HG03196 (cell line): ENCODE results near the gene IFNGR1.

Experiments used
- ATAC-seq: cut with Tn5 transposase; IDR thresholded peaks from one replicate; pipeline ENCODE4 v1.9.1; 2021; ENCODE audit not compliant: unreplicated experiment

Gene IFNGR1

GRCh38 chr6:137177611-137178010, 41.6 kb downstream of the IFNGR1 start:
- ATAC-seq, result no peak

GRCh38 chr6:137176729-137177128, 42.5 kb downstream of the IFNGR1 start:
- no peak for ATAC-seq

- ATAC-seq, result no peak
Measured at GRCh38 chr6:137175868-137176245, 43.3 kb downstream of the IFNGR1 start.

GRCh38 chr6:137175157-137175867, 43.9 kb downstream of the IFNGR1 start:
- no peak for ATAC-seq

- no peak for ATAC-seq
Measured at GRCh38 chr6:137173501-137173900, 45.7 kb downstream of the IFNGR1 start, which contains the start of gene IL22RA2. IL22RA2 (minus strand) TSS chr6:137173644; CDS start chr6:137161749, 11,895 bp downstream.

GRCh38 chr6:137172734-137173431, 46.3 kb downstream of the IFNGR1 start:
- ATAC-seq, result no peak

- no peak for ATAC-seq
Measured at GRCh38 chr6:137171824-137172733, 47.1 kb downstream of the IFNGR1 start.

- no peak for ATAC-seq
Measured at GRCh38 chr6:137171053-137171374, 48.2 kb downstream of the IFNGR1 start.

GRCh38 chr6:137170266-137171052, 48.7 kb downstream of the IFNGR1 start:
- no peak for ATAC-seq

- no peak for ATAC-seq
Measured at GRCh38 chr6:137167702-137168377, 51.3 kb downstream of the IFNGR1 start.

GRCh38 chr6:137166247-137167098, 52.7 kb downstream of the IFNGR1 start:
- no peak for ATAC-seq

- ATAC-seq, result peak; percentile 64
Measured at GRCh38 chr6:137165375-137166246, 53.6 kb downstream of the IFNGR1 start.

GRCh38 chr6:137163732-137164318, 55.4 kb downstream of the IFNGR1 start:
- ATAC-seq, result no peak

- no peak for ATAC-seq
Measured at GRCh38 chr6:137162692-137163306, 56.4 kb downstream of the IFNGR1 start.

- no peak for ATAC-seq
Measured at GRCh38 chr6:137161949-137162348, 57.2 kb downstream of the IFNGR1 start.

GRCh38 chr6:137160763-137161162, 58.4 kb downstream of the IFNGR1 start:
- ATAC-seq, result no peak

GRCh38 chr6:137159912-137160311, 59.3 kb downstream of the IFNGR1 start:
- ATAC-seq, result no peak

GRCh38 chr6:137157601-137158000, 61.6 kb downstream of the IFNGR1 start:
- ATAC-seq, result no peak
